OCI-M2 (cell line): Measurements from ENCODE around the gene ACTR3C.
"Not testable (repeated sequence)": the region's sequence is repeated elsewhere in the genome, so short reads cannot be mapped to it uniquely, and the experiment has no call there.

Experiments used
- DNase-seq: peaks from one replicate; lab custom pipeline; 2025; ENCODE audit not compliant: unreplicated experiment; lab: John Stamatoyannopoulos, UW

Gene ACTR3C

GRCh38 chr7:150285849-150286754 lies 37.2 kb downstream of the ACTR3C start:
- not testable (repeated sequence) for DNase-seq

- not testable (repeated sequence) for DNase-seq
Measured at GRCh38 chr7:150283608-150284007, 39.7 kb downstream of the ACTR3C start.

GRCh38 chr7:150283111-150283510 lies 40.2 kb downstream of the ACTR3C start:
- not testable (repeated sequence) for DNase-seq

- DNase-seq: not testable (repeated sequence)
Measured at GRCh38 chr7:150281681-150282403, 41.5 kb downstream of the ACTR3C start.

DNA sequence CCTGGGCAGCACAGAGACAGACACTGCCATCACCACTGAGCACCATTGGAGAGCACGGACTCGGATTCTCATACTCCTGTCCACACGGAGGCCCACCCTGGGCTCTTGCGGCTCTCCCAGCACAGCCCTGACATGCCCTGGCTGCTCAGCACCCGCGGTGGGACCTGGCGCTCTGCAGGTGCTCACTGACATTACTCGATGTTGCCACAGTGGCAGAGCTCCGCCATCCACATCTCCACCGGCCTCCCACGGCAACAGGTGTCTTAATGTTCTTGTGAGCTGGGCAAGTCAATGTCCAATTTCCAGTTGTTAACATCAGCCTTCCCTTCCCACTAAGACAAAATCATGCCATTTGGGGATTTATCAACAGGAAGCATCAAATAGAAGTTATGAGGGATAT lies 45.0 kb downstream of the ACTR3C start:
- DNase-seq: not testable (repeated sequence)

- peak; percentile 18 for DNase-seq
Measured at GRCh38 chr7:150276132-150276695, 47.1 kb downstream of the ACTR3C start.

- DNase-seq: not testable (repeated sequence)
Measured at GRCh38 chr7:150271898-150272297, 51.4 kb downstream of the ACTR3C start.

DNA sequence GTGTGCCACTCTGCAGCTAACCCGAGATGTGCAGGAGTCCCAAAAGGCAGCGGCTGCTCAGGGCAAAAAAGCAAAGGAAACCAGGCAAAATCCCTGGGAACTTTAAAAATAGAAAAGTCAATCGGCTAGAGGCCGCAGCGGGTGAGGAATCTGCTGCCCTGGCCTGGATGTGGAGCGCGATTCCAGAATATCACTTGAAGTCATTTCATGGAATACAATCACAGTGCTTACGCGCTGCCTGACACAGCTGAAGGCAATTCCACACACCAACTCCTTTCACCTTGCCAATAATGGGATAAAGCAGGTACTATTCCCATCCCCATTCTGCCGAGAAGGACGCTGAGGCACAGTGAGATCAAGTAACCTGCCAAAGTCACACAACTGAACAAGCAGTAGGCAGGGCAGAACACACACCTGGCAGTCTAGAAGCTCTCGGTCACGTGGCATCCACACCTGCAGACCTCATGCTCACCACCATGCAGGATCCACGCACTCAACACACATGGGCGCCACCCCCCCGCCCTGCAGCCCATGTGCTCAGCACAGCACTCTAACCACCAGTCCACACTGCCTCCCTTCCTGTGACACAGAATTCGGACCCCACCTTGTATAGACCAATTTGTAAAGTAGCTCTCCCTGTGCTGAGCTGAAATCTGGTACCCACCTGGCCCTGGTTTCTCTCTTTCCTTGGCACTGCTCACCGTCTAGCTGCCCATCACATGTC lies 53.1 kb downstream of the ACTR3C start:
- not testable (repeated sequence) for DNase-seq

- DNase-seq: not testable (repeated sequence)
Measured at GRCh38 chr7:150268798-150269197, 54.5 kb downstream of the ACTR3C start.

DNA sequence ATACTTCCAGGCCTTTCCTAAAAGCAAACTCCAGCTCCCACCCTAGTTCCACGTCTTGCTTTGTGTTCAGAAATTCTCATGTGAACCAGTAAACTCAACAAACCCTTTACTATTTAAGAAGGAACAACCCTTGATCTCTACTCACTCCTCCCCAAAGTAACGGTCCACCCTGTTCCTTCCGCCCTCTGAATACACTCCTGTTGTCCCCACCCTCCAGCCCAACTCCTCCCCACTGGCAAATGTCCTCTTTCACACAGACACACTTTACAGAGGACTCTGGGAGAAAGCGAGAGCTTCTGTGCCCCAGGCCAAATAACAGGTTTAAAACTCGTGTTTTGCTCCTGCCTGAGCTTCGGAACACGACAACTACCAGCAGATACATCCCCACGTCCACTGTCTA lies 55.1 kb downstream of the ACTR3C start:
- not testable (repeated sequence) for DNase-seq

- DNase-seq: not testable (repeated sequence)
Measured at GRCh38 chr7:150266953-150267665, 56.2 kb downstream of the ACTR3C start.

DNA sequence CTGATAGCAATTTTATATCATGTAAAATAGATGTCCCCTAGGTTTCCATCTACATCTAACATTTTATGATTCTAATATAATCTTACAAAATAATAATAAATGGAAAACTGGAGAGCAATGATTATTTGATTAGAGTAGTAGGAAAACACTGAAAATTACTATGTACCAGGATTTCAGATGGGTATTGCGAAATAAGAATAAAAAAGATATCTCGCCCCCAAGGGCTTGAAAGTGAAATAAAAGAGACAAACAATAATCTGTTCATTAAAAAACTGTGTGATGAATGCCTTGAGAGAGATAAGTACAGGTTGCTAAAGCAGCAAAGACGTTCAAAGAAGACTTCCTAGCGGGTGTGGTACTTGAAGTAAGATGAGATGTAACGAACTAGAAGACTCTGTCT lies 60.7 kb downstream of the ACTR3C start:
- DNase-seq: not testable (repeated sequence)

- not testable (repeated sequence) for DNase-seq
Measured at GRCh38 chr7:150247745-150248144, 75.6 kb downstream of the ACTR3C start.

GRCh38 chr7:150245208-150245607 lies 78.1 kb downstream of the ACTR3C start:
- not testable (repeated sequence) for DNase-seq

DNA sequence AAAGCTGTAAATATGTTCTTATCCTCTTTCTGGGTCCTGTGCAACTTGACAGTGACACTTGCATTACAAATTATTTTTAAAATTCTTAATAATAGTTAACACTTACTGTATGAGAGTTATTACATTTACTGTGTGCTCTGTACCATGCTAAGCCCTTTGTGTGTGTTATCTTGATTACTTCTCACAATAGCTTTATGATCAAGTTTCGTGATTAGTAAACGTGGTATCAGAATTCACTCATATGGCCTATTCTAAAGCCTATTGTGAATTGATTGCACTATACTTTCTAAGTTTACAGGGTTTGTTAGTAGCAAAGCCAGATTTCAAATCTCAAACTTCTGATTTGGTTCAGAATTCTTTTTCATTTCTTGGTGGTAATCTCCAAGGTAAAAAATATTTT lies 80.4 kb downstream of the ACTR3C start:
- not testable (repeated sequence) for DNase-seq

- not testable (repeated sequence) for DNase-seq
Measured at GRCh38 chr7:150225444-150225843, 97.9 kb downstream of the ACTR3C start.

GRCh38 chr7:150222083-150222972 lies 101.0 kb downstream of the ACTR3C start:
- not testable (repeated sequence) for DNase-seq

DNA sequence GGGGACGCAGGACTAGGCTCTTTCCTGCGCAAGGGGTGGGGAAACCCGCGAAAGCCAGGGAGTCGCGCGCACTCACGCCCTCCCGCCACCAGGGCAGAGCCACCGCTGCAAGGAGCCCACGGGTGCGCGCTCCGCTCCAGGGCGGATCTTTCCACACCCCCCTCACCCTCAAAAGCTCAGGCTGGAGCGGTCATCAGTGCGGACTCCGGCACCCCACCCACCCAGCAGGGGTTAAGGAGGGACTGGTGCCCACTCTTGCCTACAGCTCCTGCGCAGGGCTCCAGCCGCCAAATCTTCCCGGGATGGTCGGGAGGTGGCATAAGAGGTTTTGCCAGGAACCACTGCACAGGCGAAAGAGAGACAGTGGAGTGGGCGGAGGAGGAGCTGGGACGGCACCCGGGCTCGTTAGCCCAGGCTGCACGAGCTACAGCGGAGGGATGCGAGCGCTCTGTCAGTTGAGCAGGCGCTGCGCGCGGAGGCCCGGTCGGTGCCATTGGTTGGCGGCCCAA lies 102.6 kb downstream of the ACTR3C start:
- DNase-seq: not testable (repeated sequence)
